K562 (cell line): ENCODE data around the gene PDZD2. TPM values are rescaled to one million over a fixed set of nuclear protein-coding genes. Genes with fewer than 3 reads are reported as not detected.

ENCODE experiments used
- ATAC-seq: fragments of 200-7000 bp; cut with Tn5 transposase; 3 replicates; pipeline ENCODE4 v1.9.1; 2020; ENCODE audit warnings: moderate library complexity
- BruUV-seq: library from RNA; stranded (reverse); fragments of 400-500 nt; replicated peaks from 2 replicates; lab custom pipeline; 2021; lab: Mats Ljungman, UMichigan
- CTCF ChIA-PET: fragments of 300-600 bp; formaldehyde crosslinking; extraction: SDS; loops from one replicate; lab custom pipeline; 2021; ENCODE audit warnings: low intra/inter-chr PET ratio; lab: Yijun Ruan, JAX
- POLR2A ChIA-PET: fragments of 300-600, 350-650 bp; sonication (Branson Sonifier 250); formaldehyde crosslinking; extraction: SDS; loops from one replicate; lab custom pipeline; 2021; ENCODE audit warnings: antibody characterized with exemption, inconsistent platforms; lab: Yijun Ruan, JAX
- DNase-seq, 4 experiments: peaks; one replicate each; pipeline versions ENCODE4 v3.0.0 to v3.0.0-alpha.2; 2011 to 2018; ENCODE audit warnings: low spot score in 3 of 4, mixed read lengths in 3 of 4; ENCODE audit errors: extremely low read depth in 1 of 4
- FAIRE-seq: peaks from 2 replicates; lab custom pipeline; 2011; peaks lifted over from hg19 to GRCh38; lab: Jason Lieb, UNC
- H2AFZ ChIP-seq: 2 replicates; pipeline ENCODE4 v1.6.0; 2011; ENCODE audit warnings: low read depth, low read length, control low read depth, inconsistent platforms
- H3K27ac ChIP-seq: fragments of 200-600 bp; 3 replicates; pipeline ENCODE4 v1.8.0; 2011; ENCODE audit warnings: low read depth, mild to moderate bottlenecking, control low read depth, inconsistent platforms, low read length, moderate library complexity, mixed read lengths; ENCODE audit errors: extremely low read depth
- H3K27me3 ChIP-seq, 2 experiments: fragments of 300-600 bp in 1 of 2; 2 replicates in 1 of 2; 3 replicates in 1 of 2; pipeline versions ENCODE4 v1.6.0 to v1.8.0; 2011; ENCODE audit warnings: inconsistent platforms in 2 of 2, low read length in 2 of 2, mild to moderate bottlenecking in 1 of 2, mixed read lengths in 1 of 2, moderate library complexity in 1 of 2; ENCODE audit not compliant: control insufficient read depth in 2 of 2, insufficient read depth in 2 of 2
- H3K36me3 ChIP-seq: fragments of 300-600 bp; 3 replicates; pipeline ENCODE4 v1.8.0; 2011; ENCODE audit warnings: mild to moderate bottlenecking, low read length, inconsistent platforms; ENCODE audit not compliant: control insufficient read depth, insufficient read depth
- H3K4me1 ChIP-seq, 2 experiments: fragments of 200-600 bp in 1 of 2; replicated peaks in 1 of 2; 2 replicates in 1 of 2; 3 replicates in 1 of 2; pipeline versions ENCODE4 v1.5.1 to v1.8.0; 2011; ENCODE audit warnings: inconsistent platforms in 2 of 2, low read length in 2 of 2, mild to moderate bottlenecking in 1 of 2, mixed read lengths in 1 of 2, moderate library complexity in 1 of 2; ENCODE audit not compliant: control insufficient read depth in 2 of 2, insufficient read depth in 2 of 2
- H3K4me2 ChIP-seq: 2 replicates; pipeline ENCODE4 v1.6.1; 2011; ENCODE audit warnings: low read length, control low read depth, inconsistent platforms, mixed read lengths; ENCODE audit not compliant: insufficient read depth
- H3K4me3 ChIP-seq: fragments of 200-600 bp; sonication (generic), shearing (Covaris generic); 2 replicates; pipeline ENCODE4 v1.5.1; 2016; ENCODE audit warnings: control low read depth, inconsistent platforms
- H3K79me2 ChIP-seq: fragments of 200-600 bp; 3 replicates; pipeline ENCODE4 v1.8.0; 2011; ENCODE audit warnings: low read length, inconsistent platforms; ENCODE audit not compliant: control insufficient read depth, insufficient read depth
- H3K9ac ChIP-seq, 2 experiments: 2 replicates each; pipeline versions ENCODE4 v1.6.0 to v1.6.1; 2011; ENCODE audit warnings: low read depth in 2 of 2, low read length in 2 of 2, control low read depth in 1 of 2, inconsistent platforms in 1 of 2, mild to moderate bottlenecking in 1 of 2, mixed read lengths in 1 of 2; ENCODE audit not compliant: insufficient read depth in 1 of 2
- H3K9me1 ChIP-seq: one replicate; pipeline ENCODE4 v1.6.0; 2011; ENCODE audit warnings: inconsistent platforms, mild to moderate bottlenecking, low read length, moderate library complexity; ENCODE audit not compliant: control insufficient read depth, insufficient read depth
- H3K9me3 ChIP-seq: replicated peaks from 2 replicates; pipeline ENCODE4 v1.5.1; 2011; ENCODE audit warnings: low read depth, low read length, inconsistent platforms; ENCODE audit not compliant: control insufficient read depth, insufficient read depth
- H4K20me1 ChIP-seq: replicated peaks from 2 replicates; pipeline ENCODE4 v1.6.1; 2011; ENCODE audit warnings: low read length, inconsistent platforms, mixed read lengths; ENCODE audit not compliant: control insufficient read depth, insufficient read depth
- CREB3 ChIP-seq: fragments of 450-650 bp; conservative IDR thresholded peaks from 2 replicates; pipeline ENCODE4 v1.6.1; 2016; ENCODE audit warnings: missing genetic modification characterization, low read depth, mild to moderate bottlenecking, missing compliant biosample characterization, moderate library complexity
- CREB3L1 ChIP-seq: fragments of 450-650 bp; IDR thresholded peaks from 2 replicates; pipeline ENCODE4 v1.6.1; 2014; ENCODE audit warnings: low read depth, mild to moderate bottlenecking, moderate library complexity, borderline replicate concordance
- E2F6 ChIP-seq, 2 experiments: IDR thresholded peaks; 2 replicates each; pipeline ENCODE4 v1.6.1; 2011; ENCODE audit warnings: borderline replicate concordance in 1 of 2, control low read depth in 1 of 2, low read depth in 1 of 2, low read length in 1 of 2, mild to moderate bottlenecking in 1 of 2, mixed read lengths in 1 of 2, moderate library complexity in 1 of 2; ENCODE audit not compliant: insufficient read depth in 1 of 2, insufficient read length in 1 of 2, poor library complexity in 1 of 2, severe bottlenecking in 1 of 2; ENCODE audit errors: extremely low read depth in 1 of 2
- HMGXB4 ChIP-seq: sonication (generic); formaldehyde crosslinking; IDR thresholded peaks from 2 replicates; pipeline ENCODE4 v1.8.1; 2023; ENCODE audit warnings: mild to moderate bottlenecking, missing genetic modification reagents
- YY1 ChIP-seq, 3 experiments: IDR thresholded peaks; 2 replicates each; pipeline ENCODE4 v1.6.1; 2011; ENCODE audit warnings: low read length in 2 of 3, mild to moderate bottlenecking in 2 of 3, moderate library complexity in 2 of 3, borderline replicate concordance in 1 of 3, control low read depth in 1 of 3, low read depth in 1 of 3; ENCODE audit not compliant: insufficient read depth in 3 of 3, insufficient replicate concordance in 2 of 3, control insufficient read depth in 1 of 3, insufficient read length in 1 of 3; ENCODE audit errors: extremely low read depth in 1 of 3
- ZNF175 ChIP-seq: fragments of 200-800 bp; sonication (Bioruptor generic); IDR thresholded peaks from 2 replicates; pipeline ENCODE4 v1.6.1; 2016; ENCODE audit warnings: low read depth, mild to moderate bottlenecking, missing genetic modification characterization, missing compliant biosample characterization
- ZNF444 ChIP-seq: fragments of 250-450 bp; sonication (Bioruptor Pico); IDR thresholded peaks from 2 replicates; pipeline ENCODE4 v1.4.0; 2020; ENCODE audit warnings: mild to moderate bottlenecking, moderate library complexity
- ZNF766 ChIP-seq: fragments of 200-800 bp; sonication (Bioruptor generic); conservative IDR thresholded peaks from 2 replicates; pipeline ENCODE4 v1.6.1; 2016; ENCODE audit warnings: missing genetic modification characterization, missing compliant biosample characterization
- ZNF830 ChIP-seq: fragments of 250-450 bp; sonication (Bioruptor Pico); IDR thresholded peaks from 2 replicates; pipeline ENCODE4 v1.5.0; 2021; ENCODE audit warnings: mild to moderate bottlenecking
- WGBS: fragments of 100-300 bp; shearing (Covaris generic); methylation state at CpG from one replicate; pipeline ENCODE4 v1.1.6; 2016; ENCODE audit warnings: low coverage, mixed read lengths; ENCODE audit not compliant: insufficient coverage; ENCODE audit errors: missing lambda C conversion rate; 5-methylcytosine and 5-hydroxymethylcytosine counted together
- in situ Hi-C: fragments of 300-500 bp; cut with MboI; formaldehyde crosslinking; loops from 4 replicates; pipeline ENCODE4 v1.15.0; 2018; ENCODE audit warnings: inconsistent platforms, mixed read lengths
- intact Hi-C: fragments of 100-400 bp; cut with micrococcal nuclease; formaldehyde crosslinking; loops from 2 replicates; pipeline ENCODE4 v1.14.2; 2022
- polyA plus RNA-seq, 8 experiments: library from polyadenylated mRNA; depleted of rRNA in 4 of 8; stranded (reverse) in 5 of 8; unstranded in 3 of 8; fragments of >200 nt; fragmentation: Nextera tagmentation in 2 of 8; fragmentation: Illumina TruSeq in 1 of 8; extraction: Ambion mirVana in 2 of 8; extraction: Trizol in 1 of 8; gene quantifications; 2 replicates each; pipeline versions ENCODE4 v1.2.1 to v1.2.3, GENCODE V29; 2011 to 2014; ENCODE audit warnings: inconsistent platforms in 1 of 8, missing spikeins in 1 of 8
- total RNA-seq, 7 experiments: library from RNA; depleted of rRNA in 6 of 7; stranded (reverse); fragments of >200 nt in 6 of 7; fragmentation: Illumina TruSeq in 2 of 7; extraction: Trizol in 2 of 7; gene quantifications; 2 replicates each; pipeline versions ENCODE4 v1.2.1 to v1.2.3, GENCODE V29; 2011 to 2021; ENCODE audit warnings: low replicate concordance in 1 of 7

The PDZD2 gene
- total and polyA plus RNA-seq, 9 of the 15 experiments (the other 6 are each of a cell fraction or from before 2014, with no cell fraction given): 0.02 to 0.08 (median 0.04) TPM; not detected in 6

- FAIRE-seq (no peak), DNase-seq (no peak), ATAC-seq (no peak)
- Histone ChIP-seq H3K79me2 (no peaks in the 10 kb centered on the region), H3K9me3 (no peaks in the 10 kb centered on the region), H3K36me3 (no peaks in the 10 kb centered on the region), H3K4me3 (no peak overlapping the region), H4K20me1 (no peaks in the 10 kb centered on the region), H3K27me3 (peaks cover 24 to 35% of the 10 kb centered on the region in 2 experiments; a peak in 4 of 5 replicates), H2AFZ (no peak overlapping the region), H3K4me1 (peaks cover 0 to 4% of the 10 kb centered on the region in 2 experiments; a peak in 1 of 5 replicates), H3K4me2 (no peak overlapping the region), H3K9ac (no peak overlapping the region), H3K27ac (no peak overlapping the region), H3K9me1 (no peaks in the 10 kb centered on the region)
- ChIA-PET CTCF (interaction anchor here (0.6 kb wide), 1 partner anchor 102 kb away, joined by 3 read pairs; no protein-coding TSS in a partner anchor), POLR2A (no interaction called here)
- TF ChIP-seq ZNF830 (CRISPR knock-in tag) (no peak), CREB3 (no peak), HMGXB4 (CRISPR knock-in tag) (no peak), ZNF175 (CRISPR knock-in tag) (no peak), YY1 (IDR thresholded peaks at IDR 0.05; ENCODE audit: borderline replicate concordance in 1 of 3, control insufficient read depth in 1 of 3, extremely low read depth in 1 of 3, insufficient read depth in 3 of 3, insufficient read length in 1 of 3, insufficient replicate concordance in 2 of 3, low read depth in 1 of 3, low read length in 2 of 3) (no peak), ZNF444 (CRISPR knock-in tag) (no peak), ZNF766 (CRISPR knock-in tag) (no peak), CREB3L1 (no peak), E2F6 (IDR thresholded peaks at IDR 0.05; ENCODE audit: borderline replicate concordance in 1 of 2, extremely low read depth in 1 of 2, insufficient read depth in 1 of 2, insufficient read length in 1 of 2, low read depth in 1 of 2, low read length in 1 of 2, poor library complexity in 1 of 2, severe bottlenecking in 1 of 2) (no peak)
- intact Hi-C loops: no loop called here
- in situ Hi-C loops: no loop called here
- WGBS: 3% methylated on average over 38 of the region's 49 CpGs
- BruUV-seq: no TSS peak
Observed at GRCh38 chr5:31854181-31855133, 215.5 kb downstream of the PDZD2 start.
